ENCODE measurements around the gene HLA-E.
"Not testable (repeated sequence)": the region's sequence is repeated elsewhere in the genome, so short reads cannot be mapped to it uniquely, and the experiment has no call there.

HLA-E gene

GRCh38 chr6:30489081-30490025, at the start of gene HLA-E:
Gene HLA-E, plus strand, starts transcription at chr6:30489509. Its CDS starts 23 bp downstream, at chr6:30489532.
- in situ Hi-C loops (cut with MboI; ENCODE audit: low sequenced_read_pairs): loop anchor here (10.0 kb wide), 1 partner anchor 105 kb away; no protein-coding TSS in a partner anchor

- in situ Hi-C loops (cut with MboI; ENCODE audit: low sequenced_read_pairs): no loop called here
These were observed 48.1 kb upstream of the HLA-E start for GRCh38 chr6:30441171-30441570.

GRCh38 chr6:30443657-30444450, 45.5 kb upstream of the HLA-E start:
- in situ Hi-C loops (cut with MboI; ENCODE audit: low sequenced_read_pairs): no loop called here

- in situ Hi-C loops (cut with MboI; ENCODE audit: low sequenced_read_pairs): no loop called here
These were observed 44.9 kb upstream of the HLA-E start for GRCh38 chr6:30444451-30444742.

GRCh38 chr6:30446259-30446658, 43.0 kb upstream of the HLA-E start:
- in situ Hi-C loops (cut with MboI; ENCODE audit: low sequenced_read_pairs): no loop called here

GRCh38 chr6:30447237-30447636, 42.1 kb upstream of the HLA-E start:
- in situ Hi-C loops (cut with MboI; ENCODE audit: low sequenced_read_pairs): no loop called here

GRCh38 chr6:30450548-30450908, 38.8 kb upstream of the HLA-E start:
- in situ Hi-C loops (cut with MboI; ENCODE audit: low sequenced_read_pairs): no loop called here

GRCh38 chr6:30450909-30451841, 38.1 kb upstream of the HLA-E start:
- in situ Hi-C loops (cut with MboI; ENCODE audit: low sequenced_read_pairs): no loop called here

GRCh38 chr6:30452736-30453507, 36.4 kb upstream of the HLA-E start:
- in situ Hi-C loops (cut with MboI; ENCODE audit: low sequenced_read_pairs): no loop called here

GRCh38 chr6:30453508-30454116, 35.7 kb upstream of the HLA-E start:
- in situ Hi-C loops (cut with MboI; ENCODE audit: low sequenced_read_pairs): no loop called here

GRCh38 chr6:30459145-30459544, 30.2 kb upstream of the HLA-E start:
- in situ Hi-C loops (cut with MboI; ENCODE audit: low sequenced_read_pairs): no loop called here

GRCh38 chr6:30461055-30461454, 28.3 kb upstream of the HLA-E start:
- in situ Hi-C loops (cut with MboI; ENCODE audit: low sequenced_read_pairs): no loop called here

GRCh38 chr6:30462482-30462881, 26.8 kb upstream of the HLA-E start:
- in situ Hi-C loops (cut with MboI; ENCODE audit: low sequenced_read_pairs): no loop called here

GRCh38 chr6:30463242-30463641, 26.1 kb upstream of the HLA-E start:
- in situ Hi-C loops (cut with MboI; ENCODE audit: low sequenced_read_pairs): no loop called here

- in situ Hi-C loops (cut with MboI; ENCODE audit: low sequenced_read_pairs): no loop called here
These were observed 25.4 kb upstream of the HLA-E start for GRCh38 chr6:30463651-30464618.

GRCh38 chr6:30465595-30466306, 23.6 kb upstream of the HLA-E start:
- in situ Hi-C loops (cut with MboI; ENCODE audit: low sequenced_read_pairs): no loop called here

GRCh38 chr6:30470968-30471367, 18.3 kb upstream of the HLA-E start:
- in situ Hi-C loops (cut with MboI; ENCODE audit: low sequenced_read_pairs): no loop called here

- in situ Hi-C loops (cut with MboI; ENCODE audit: low sequenced_read_pairs): not testable (repeated sequence)
These were observed 14.2 kb upstream of the HLA-E start for GRCh38 chr6:30475116-30475515.

All from HL-60/S4 treated with phorbol 12-myristate 13-acetate at 8.2 ng/mL for 4 days and 3 days (cell line).